Measurements from ENCODE around the gene ARID1B.

ARID1B gene

GRCh38 chr6:156870924-156871539 is 93.9 kb downstream of the ARID1B start:
- H3K27me3 ChIP-seq (ENCODE audit: control insufficient read depth, insufficient read depth, low read length), result no peaks in the 10 kb centered on the region
- H3K4me1 ChIP-seq (ENCODE audit: control insufficient read depth, insufficient read depth, low read length), result peaks cover 54% of the 10 kb centered on the region
- H3K9me3 ChIP-seq (ENCODE audit: control insufficient read depth, insufficient read depth, low read length), result no peaks in the 10 kb centered on the region
- H3K4me3 ChIP-seq (ENCODE audit: low read depth, low read length), result no peak overlapping the region
- H3K27ac ChIP-seq (ENCODE audit: low read depth, low read length), result peak overlapping the region; percentile 85
- no peak overlapping the region for H3K9ac ChIP-seq (ENCODE audit: low read depth, low read length)
- no peaks in the 10 kb centered on the region for H3K36me3 ChIP-seq (ENCODE audit: control insufficient read depth, insufficient read depth, low read length)

- no peak overlapping the region for H3K4me3 ChIP-seq (ENCODE audit: low read depth, low read length)
- H3K27ac ChIP-seq (ENCODE audit: low read depth, low read length), result no peak overlapping the region
- H3K9ac ChIP-seq (ENCODE audit: low read depth, low read length), result no peak overlapping the region
- H3K4me1 ChIP-seq (ENCODE audit: control insufficient read depth, insufficient read depth, low read length), result peaks cover 36% of the 10 kb centered on the region
- H3K27me3 ChIP-seq (ENCODE audit: control insufficient read depth, insufficient read depth, low read length), result no peaks in the 10 kb centered on the region
- no peaks in the 10 kb centered on the region for H3K36me3 ChIP-seq (ENCODE audit: control insufficient read depth, insufficient read depth, low read length)
- H3K9me3 ChIP-seq (ENCODE audit: control insufficient read depth, insufficient read depth, low read length), result no peaks in the 10 kb centered on the region
Measured at GRCh38 chr6:156872903-156873302, 95.7 kb downstream of the ARID1B start.

- H3K36me3 ChIP-seq (ENCODE audit: control insufficient read depth, insufficient read depth, low read length), result no peaks in the 10 kb centered on the region
- H3K27me3 ChIP-seq (ENCODE audit: control insufficient read depth, insufficient read depth, low read length), result no peaks in the 10 kb centered on the region
- no peak overlapping the region for H3K27ac ChIP-seq (ENCODE audit: low read depth, low read length)
- no peaks in the 10 kb centered on the region for H3K9me3 ChIP-seq (ENCODE audit: control insufficient read depth, insufficient read depth, low read length)
- H3K4me3 ChIP-seq (ENCODE audit: low read depth, low read length), result no peak overlapping the region
- no peak overlapping the region for H3K9ac ChIP-seq (ENCODE audit: low read depth, low read length)
- peaks cover 33% of the 10 kb centered on the region for H3K4me1 ChIP-seq (ENCODE audit: control insufficient read depth, insufficient read depth, low read length)
Measured at GRCh38 chr6:156873654-156874380, 96.6 kb downstream of the ARID1B start.

GRCh38 chr6:156875062-156875461 is 97.9 kb downstream of the ARID1B start:
- peaks cover 35% of the 10 kb centered on the region for H3K4me1 ChIP-seq (ENCODE audit: control insufficient read depth, insufficient read depth, low read length)
- no peak overlapping the region for H3K9ac ChIP-seq (ENCODE audit: low read depth, low read length)
- no peak overlapping the region for H3K4me3 ChIP-seq (ENCODE audit: low read depth, low read length)
- H3K9me3 ChIP-seq (ENCODE audit: control insufficient read depth, insufficient read depth, low read length), result no peaks in the 10 kb centered on the region
- H3K27ac ChIP-seq (ENCODE audit: low read depth, low read length), result no peak overlapping the region
- no peaks in the 10 kb centered on the region for H3K27me3 ChIP-seq (ENCODE audit: control insufficient read depth, insufficient read depth, low read length)
- H3K36me3 ChIP-seq (ENCODE audit: control insufficient read depth, insufficient read depth, low read length), result no peaks in the 10 kb centered on the region

GRCh38 chr6:156876302-156876701 is 99.1 kb downstream of the ARID1B start:
- Histone ChIP-seq H3K4me1 (ENCODE audit: control insufficient read depth, insufficient read depth, low read length) (peaks cover 32% of the 10 kb centered on the region), H3K36me3 (ENCODE audit: control insufficient read depth, insufficient read depth, low read length) (no peaks in the 10 kb centered on the region), H3K27me3 (ENCODE audit: control insufficient read depth, insufficient read depth, low read length) (no peaks in the 10 kb centered on the region), H3K9me3 (ENCODE audit: control insufficient read depth, insufficient read depth, low read length) (no peaks in the 10 kb centered on the region), H3K4me3 (ENCODE audit: low read depth, low read length) (no peak overlapping the region), H3K27ac (ENCODE audit: low read depth, low read length) (no peak overlapping the region), H3K9ac (ENCODE audit: low read depth, low read length) (no peak overlapping the region)

- H3K4me1 ChIP-seq (ENCODE audit: control insufficient read depth, insufficient read depth, low read length), result peaks cover 39% of the 10 kb centered on the region
- H3K9ac ChIP-seq (ENCODE audit: low read depth, low read length), result no peak overlapping the region
- no peaks in the 10 kb centered on the region for H3K9me3 ChIP-seq (ENCODE audit: control insufficient read depth, insufficient read depth, low read length)
- no peak overlapping the region for H3K4me3 ChIP-seq (ENCODE audit: low read depth, low read length)
- no peak overlapping the region for H3K27ac ChIP-seq (ENCODE audit: low read depth, low read length)
- H3K27me3 ChIP-seq (ENCODE audit: control insufficient read depth, insufficient read depth, low read length), result no peaks in the 10 kb centered on the region
- no peaks in the 10 kb centered on the region for H3K36me3 ChIP-seq (ENCODE audit: control insufficient read depth, insufficient read depth, low read length)
Measured at GRCh38 chr6:156877126-156877863, 100.1 kb downstream of the ARID1B start.

- H3K36me3 ChIP-seq (ENCODE audit: control insufficient read depth, insufficient read depth, low read length), result no peaks in the 10 kb centered on the region
- no peaks in the 10 kb centered on the region for H3K9me3 ChIP-seq (ENCODE audit: control insufficient read depth, insufficient read depth, low read length)
- H3K9ac ChIP-seq (ENCODE audit: low read depth, low read length), result no peak overlapping the region
- H3K27ac ChIP-seq (ENCODE audit: low read depth, low read length), result no peak overlapping the region
- peaks cover 50% of the 10 kb centered on the region for H3K4me1 ChIP-seq (ENCODE audit: control insufficient read depth, insufficient read depth, low read length)
- no peaks in the 10 kb centered on the region for H3K27me3 ChIP-seq (ENCODE audit: control insufficient read depth, insufficient read depth, low read length)
- no peak overlapping the region for H3K4me3 ChIP-seq (ENCODE audit: low read depth, low read length)
Measured at GRCh38 chr6:156878681-156879080, 101.5 kb downstream of the ARID1B start.

- Histone ChIP-seq H3K4me3 (ENCODE audit: low read depth, low read length) (no peak overlapping the region), H3K4me1 (ENCODE audit: control insufficient read depth, insufficient read depth, low read length) (peaks cover 55% of the 10 kb centered on the region), H3K9me3 (ENCODE audit: control insufficient read depth, insufficient read depth, low read length) (no peaks in the 10 kb centered on the region), H3K36me3 (ENCODE audit: control insufficient read depth, insufficient read depth, low read length) (no peaks in the 10 kb centered on the region), H3K9ac (ENCODE audit: low read depth, low read length) (no peak overlapping the region), H3K27ac (ENCODE audit: low read depth, low read length) (no peak overlapping the region), H3K27me3 (ENCODE audit: control insufficient read depth, insufficient read depth, low read length) (no peaks in the 10 kb centered on the region)
Measured at GRCh38 chr6:156879186-156879585, 102.0 kb downstream of the ARID1B start.

- no peak overlapping the region for H3K4me3 ChIP-seq (ENCODE audit: low read depth, low read length)
- H3K9ac ChIP-seq (ENCODE audit: low read depth, low read length), result no peak overlapping the region
- no peak overlapping the region for H3K27ac ChIP-seq (ENCODE audit: low read depth, low read length)
- H3K27me3 ChIP-seq (ENCODE audit: control insufficient read depth, insufficient read depth, low read length), result no peaks in the 10 kb centered on the region
- H3K4me1 ChIP-seq (ENCODE audit: control insufficient read depth, insufficient read depth, low read length), result peaks cover 58% of the 10 kb centered on the region
- no peaks in the 10 kb centered on the region for H3K36me3 ChIP-seq (ENCODE audit: control insufficient read depth, insufficient read depth, low read length)
- no peaks in the 10 kb centered on the region for H3K9me3 ChIP-seq (ENCODE audit: control insufficient read depth, insufficient read depth, low read length)
Measured at GRCh38 chr6:156879591-156879990, 102.4 kb downstream of the ARID1B start.

- Histone ChIP-seq H3K4me1 (ENCODE audit: control insufficient read depth, insufficient read depth, low read length) (peaks cover 65% of the 10 kb centered on the region), H3K9ac (ENCODE audit: low read depth, low read length) (no peak overlapping the region), H3K27ac (ENCODE audit: low read depth, low read length) (no peak overlapping the region), H3K9me3 (ENCODE audit: control insufficient read depth, insufficient read depth, low read length) (no peaks in the 10 kb centered on the region), H3K4me3 (ENCODE audit: low read depth, low read length) (no peak overlapping the region), H3K27me3 (ENCODE audit: control insufficient read depth, insufficient read depth, low read length) (no peaks in the 10 kb centered on the region), H3K36me3 (ENCODE audit: control insufficient read depth, insufficient read depth, low read length) (no peaks in the 10 kb centered on the region)
Measured at GRCh38 chr6:156880913-156881312, 103.7 kb downstream of the ARID1B start.
